ENCODE measurements around the gene XPO1.
"Not testable (repeated sequence)": the region's sequence is repeated elsewhere in the genome, so short reads cannot be mapped to it uniquely, and the experiment has no call there.

The XPO1 gene

DNA sequence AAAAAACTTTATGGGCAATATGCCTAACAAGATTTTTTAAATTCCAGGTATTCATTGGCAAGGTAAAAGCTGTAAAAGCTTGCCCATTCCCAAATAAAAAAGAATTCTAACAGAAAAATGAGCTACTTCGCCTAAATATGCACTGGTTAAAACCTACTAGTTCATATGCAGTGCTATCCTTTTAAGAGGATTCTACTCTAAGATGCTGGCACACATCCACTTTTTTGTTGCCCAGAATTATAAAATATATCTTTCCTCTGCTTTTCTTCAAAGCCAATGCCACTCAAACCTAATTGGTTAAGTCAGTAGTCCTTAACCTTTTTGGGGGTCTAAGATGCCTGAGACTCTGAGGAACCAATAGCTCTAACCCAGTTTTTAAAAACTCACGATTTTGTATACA is 3.2 kb downstream of the XPO1 start:
- no peak for DNase-seq (ENCODE audit: low spot score)

DNA sequence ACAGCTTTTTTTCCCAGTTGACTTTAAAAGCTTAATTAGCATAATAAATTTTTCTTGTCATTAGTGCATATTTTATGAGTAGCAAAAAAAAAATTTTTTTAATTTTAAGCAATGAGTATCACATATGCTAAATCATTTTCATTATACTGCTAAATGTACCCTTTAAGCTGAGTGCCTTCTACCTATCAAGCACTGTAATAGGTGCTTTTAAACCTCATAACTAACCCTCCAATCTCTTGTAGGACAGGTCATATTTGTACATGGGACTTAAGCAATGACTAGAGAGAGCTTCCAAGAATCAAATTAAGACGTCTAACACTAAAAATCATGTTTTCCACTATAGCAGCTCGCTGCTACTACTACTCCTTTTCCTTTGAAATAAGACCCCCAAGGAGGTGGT is 7.4 kb downstream of the XPO1 start:
- DNase-seq (ENCODE audit: low spot score), result no peak

DNA sequence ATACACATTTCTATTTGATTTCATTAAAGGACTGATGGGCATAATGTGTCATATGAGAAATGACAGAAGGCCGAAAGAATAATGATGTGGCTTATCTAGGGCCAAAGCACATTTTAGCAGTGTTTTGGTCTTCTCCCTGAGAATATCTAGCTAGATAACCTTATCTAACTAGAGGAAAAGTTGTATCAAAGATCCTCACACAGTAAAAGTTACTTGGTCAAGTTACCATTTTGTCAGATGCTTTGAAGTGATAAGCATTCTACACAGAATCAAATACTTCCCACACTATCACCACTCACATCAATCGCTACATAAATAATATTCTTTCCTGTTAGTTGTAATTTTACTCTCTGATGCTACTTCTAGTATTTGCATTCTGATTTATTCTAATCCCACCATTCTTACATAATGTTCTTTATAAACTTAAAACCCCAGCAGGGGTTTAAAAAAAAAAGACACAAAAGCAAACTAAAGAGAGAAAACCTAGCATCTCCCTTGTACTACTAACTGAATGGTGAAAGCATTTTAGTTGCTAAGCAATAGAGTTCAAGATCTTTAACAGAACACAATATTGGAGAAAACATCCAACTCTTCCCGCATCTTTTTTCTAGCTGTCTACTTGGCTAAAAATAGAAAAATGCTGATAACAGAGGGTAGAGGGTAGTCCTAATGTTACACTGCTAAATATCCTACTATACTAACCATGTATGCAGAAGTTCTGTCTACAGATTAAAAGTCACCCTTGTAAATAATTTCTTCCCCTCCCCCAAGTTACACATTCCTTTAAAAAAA is 8.0 kb downstream of the XPO1 start:
- DNase-seq (ENCODE audit: low spot score), result no peak

DNA sequence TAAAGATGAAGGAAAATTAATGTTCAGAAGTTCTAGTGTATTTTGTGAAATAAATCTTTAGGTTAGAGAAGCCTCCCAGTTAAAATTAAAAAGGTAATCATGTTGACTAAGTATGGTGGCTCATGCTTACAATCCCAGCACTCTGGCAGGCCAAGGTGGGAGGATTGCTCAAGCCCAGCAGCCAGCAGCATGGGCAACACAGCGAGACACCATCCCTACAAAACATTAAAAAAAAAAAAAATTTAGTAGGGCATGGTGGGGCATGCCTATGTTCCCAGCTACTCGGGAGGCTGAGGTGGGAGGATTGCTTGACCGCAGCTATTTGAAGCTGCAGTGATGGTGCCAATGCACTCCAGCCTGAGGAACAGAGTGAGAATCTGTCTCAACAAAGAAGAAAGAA is 17.9 kb downstream of the XPO1 start:
- no peak for DNase-seq (ENCODE audit: low spot score)

DNA sequence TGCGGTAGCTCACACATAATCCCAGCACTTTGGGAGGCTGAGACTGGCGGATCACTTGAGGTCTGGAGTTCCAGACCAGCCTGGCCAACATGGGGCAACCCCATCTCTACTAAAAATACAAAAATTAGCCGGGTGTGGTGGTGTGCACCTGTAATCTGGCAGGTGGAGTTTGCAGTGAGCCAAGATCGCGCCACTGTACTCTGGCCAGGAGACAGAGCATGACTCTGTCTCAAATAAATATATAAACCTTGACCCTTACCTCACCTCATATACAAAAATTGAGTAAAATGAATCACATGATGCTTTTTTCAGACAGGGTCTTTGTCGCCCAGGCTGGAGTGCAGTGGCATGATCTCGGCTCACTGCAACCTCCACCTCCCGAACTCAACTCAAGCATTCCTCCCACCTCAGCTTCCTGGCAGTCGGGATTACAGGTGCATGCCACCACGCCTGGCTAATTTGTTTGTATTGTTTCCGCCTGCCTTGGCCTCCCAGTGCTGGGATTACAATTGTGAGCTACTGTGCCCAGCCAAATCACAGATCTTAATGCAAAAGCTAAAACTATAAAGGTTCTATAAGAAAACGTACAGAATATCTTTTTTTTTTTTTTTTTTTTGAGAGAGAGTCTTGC is 25.3 kb downstream of the XPO1 start:
- no peak for DNase-seq (ENCODE audit: low spot score)

DNA sequence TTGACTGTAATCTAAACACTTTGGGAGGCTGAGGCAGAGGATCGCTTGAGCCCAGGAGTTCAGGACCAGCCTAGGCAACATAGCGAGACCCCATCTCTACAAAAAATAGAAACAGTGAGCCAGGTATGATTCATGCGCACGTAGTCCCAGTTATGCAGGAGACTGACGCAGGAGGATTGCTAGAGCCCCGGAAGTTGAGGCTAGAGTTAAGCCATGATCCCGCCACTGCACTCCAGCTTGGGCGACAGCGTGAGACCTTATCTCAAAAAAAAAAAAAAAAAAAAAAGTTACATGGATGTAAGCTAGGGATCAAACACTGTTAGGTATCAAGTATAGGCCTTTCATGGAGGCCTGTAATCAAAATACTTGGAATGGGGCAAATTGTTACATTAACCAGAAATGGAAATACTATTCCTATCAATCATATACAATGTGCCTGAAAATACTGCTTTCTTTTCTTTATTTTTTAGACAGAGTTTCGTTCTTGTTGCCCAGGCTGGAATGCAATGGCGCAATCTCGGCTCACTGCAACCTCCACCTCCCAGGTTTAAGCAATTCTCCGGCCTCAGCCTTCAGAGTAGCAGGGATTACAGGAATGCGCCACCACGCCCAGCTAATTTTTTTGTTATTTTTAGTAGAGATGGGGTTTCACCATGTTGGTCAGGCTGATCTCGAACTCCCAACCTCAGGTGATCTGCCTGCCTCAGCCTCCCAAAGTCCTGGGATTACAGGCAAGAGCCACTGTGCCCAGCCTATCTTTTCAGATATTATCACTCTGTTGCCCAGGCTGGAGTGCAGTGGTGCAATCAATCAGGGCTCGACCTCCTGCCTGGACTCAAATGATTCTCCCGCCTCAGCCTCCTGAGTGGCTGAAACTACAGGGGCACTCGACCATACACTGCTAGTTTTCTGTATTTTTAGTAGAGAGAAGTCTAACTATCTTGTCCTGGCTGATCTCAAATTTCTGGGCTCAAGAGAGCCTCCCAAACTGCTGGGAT is 27.2 kb downstream of the XPO1 start:
- DNase-seq (ENCODE audit: low spot score), result no peak

DNA sequence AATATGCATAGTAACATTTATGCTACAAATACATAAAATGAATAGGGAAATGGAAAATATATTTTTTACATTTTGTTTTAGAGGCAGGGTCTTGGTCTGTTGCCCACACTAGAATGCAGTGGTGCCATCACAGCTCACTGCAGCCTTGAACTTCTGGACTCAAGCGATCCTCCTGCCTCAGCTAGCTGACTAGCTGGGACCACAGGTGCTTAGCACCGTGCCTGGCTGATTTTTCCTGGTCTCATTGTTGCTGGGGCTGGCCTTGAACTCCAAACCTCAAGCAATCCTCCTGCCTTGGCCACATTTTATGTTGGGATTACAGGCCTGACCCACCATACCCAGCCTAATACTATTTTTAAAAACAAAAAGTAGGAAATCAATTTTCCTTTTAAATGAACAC is 33.2 kb downstream of the XPO1 start:
- DNase-seq (ENCODE audit: low spot score), result no peak

DNA sequence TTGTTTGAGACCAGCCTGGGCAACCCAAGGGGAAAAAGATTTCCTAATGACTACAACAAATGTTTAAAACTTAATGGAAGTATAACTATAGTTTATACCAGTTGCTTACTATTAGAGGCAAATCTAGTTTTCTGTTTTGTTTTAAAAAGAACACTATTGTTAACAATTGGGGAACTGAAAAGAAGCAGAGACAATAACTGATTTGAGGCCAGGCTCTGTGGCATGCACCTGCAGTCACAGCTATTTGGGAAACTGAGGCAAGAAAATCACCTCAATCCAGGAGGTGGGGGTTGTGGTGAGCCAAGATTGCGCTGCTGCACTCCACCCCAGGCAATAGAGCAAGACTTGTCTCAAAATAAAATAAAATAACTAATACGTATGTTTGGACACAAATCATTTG is 39.1 kb downstream of the XPO1 start:
- no peak for DNase-seq (ENCODE audit: low spot score)

DNA sequence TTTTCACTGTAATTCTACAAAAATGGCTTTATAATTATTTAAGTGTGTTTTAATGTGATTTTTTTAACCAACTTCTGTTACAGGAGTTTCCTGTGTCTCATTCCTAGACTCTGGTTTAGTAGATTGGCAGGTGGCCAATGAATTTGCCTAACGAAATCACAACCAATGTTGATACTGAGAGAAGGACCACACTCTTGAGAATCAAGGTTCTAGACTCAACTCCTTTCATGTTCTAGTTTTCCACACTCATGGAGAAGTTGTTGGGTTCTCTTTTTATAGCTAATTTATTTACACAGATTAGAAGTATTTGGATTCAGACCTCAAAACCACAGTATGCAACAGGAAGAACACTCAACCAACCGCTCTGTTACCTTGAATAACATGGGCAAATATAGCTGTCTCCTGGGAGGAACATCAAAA is 44.6 kb downstream of the XPO1 start:
- no peak for DNase-seq (ENCODE audit: low spot score)

DNA sequence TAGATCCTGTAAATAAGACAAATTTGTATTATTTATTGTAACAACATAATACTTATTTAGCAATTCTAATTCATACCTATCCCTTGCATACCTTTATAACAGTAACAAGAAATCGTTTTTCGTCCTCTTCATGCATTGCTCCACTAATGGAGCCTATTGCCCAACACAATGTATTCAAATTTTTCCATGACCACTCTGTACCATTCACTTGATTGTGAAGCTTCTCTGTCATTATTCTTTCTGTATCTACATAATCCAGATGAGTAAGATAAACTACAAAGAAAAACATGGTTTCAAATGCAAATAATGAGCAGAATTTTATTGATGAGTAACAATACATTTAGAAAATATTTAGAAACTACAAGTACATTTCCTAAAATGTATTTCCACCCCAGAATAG is 45.7 kb downstream of the XPO1 start:
- DNase-seq (ENCODE audit: low spot score), result no peak

DNA sequence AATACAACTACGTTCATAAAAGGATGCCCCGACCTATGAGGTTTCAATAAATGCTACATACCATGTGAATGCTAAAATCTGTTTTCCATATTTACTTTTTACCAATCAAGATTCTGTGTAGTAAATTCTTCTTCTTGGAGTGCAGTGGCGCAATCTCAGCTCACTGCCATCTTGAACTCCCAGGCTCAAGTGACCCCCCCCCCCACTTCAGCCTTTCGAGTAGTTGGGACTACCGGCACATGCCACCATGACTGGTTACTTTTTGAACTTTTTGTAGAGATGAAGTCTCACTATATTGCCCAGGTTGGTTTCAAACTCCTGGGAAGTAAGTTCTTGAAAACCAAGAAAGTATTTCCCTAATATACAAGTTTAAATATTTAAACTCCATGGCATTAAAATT is 52.9 kb downstream of the XPO1 start:
- DNase-seq (ENCODE audit: low spot score), result no peak

DNA sequence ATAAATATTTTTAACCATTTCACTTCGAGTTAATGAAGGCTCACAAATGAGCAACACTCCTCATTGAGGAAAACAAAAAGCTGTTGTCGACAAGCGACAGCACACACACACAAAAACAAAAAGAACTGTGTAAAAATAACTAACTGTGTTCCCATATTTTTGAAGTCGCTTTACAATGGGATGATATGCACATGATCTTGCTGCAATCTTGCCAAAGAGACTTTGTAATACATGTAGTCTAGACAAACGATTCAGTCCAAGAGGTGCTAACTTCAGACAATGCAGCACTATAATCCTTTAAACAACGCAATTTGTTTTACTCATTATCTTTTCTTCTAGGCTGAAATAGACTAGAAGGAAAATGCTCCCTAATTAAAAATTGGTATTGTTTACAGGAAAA is 60.1 kb downstream of the XPO1 start:
- DNase-seq (ENCODE audit: low spot score), result no peak

DNA sequence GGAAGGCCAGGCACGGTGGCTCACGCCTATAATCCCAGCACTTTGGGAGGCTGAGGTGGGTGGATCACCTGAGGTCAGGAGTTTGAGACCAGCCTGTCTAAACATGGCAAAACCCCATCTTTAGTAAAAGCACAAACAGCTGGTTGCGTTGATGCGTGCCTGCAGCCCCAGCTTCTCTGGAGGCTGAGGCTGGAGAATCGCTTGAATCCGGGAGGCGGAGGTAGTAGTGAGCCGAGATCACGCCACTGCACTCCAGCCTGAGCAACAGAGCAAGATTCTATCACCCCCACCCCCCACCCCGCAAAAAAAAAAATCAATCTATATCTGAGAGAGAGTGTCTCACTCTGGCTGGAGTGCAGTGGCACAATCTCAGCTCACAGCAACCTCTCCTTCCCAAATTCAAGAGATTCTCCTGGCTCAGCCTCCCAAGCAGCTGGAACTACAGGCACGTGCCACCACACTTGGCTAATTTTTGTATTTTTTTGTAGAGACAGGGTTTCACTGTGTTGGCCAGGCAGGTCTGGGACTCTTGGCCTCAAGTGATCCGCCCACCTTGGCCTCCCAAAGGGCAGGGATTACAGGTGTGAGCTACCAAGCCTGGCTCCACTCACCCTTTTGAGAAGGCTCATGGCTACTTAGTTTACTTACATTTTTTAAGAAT is 61.1 kb downstream of the XPO1 start:
- not testable (repeated sequence) for DNase-seq (ENCODE audit: low spot score)

DNA sequence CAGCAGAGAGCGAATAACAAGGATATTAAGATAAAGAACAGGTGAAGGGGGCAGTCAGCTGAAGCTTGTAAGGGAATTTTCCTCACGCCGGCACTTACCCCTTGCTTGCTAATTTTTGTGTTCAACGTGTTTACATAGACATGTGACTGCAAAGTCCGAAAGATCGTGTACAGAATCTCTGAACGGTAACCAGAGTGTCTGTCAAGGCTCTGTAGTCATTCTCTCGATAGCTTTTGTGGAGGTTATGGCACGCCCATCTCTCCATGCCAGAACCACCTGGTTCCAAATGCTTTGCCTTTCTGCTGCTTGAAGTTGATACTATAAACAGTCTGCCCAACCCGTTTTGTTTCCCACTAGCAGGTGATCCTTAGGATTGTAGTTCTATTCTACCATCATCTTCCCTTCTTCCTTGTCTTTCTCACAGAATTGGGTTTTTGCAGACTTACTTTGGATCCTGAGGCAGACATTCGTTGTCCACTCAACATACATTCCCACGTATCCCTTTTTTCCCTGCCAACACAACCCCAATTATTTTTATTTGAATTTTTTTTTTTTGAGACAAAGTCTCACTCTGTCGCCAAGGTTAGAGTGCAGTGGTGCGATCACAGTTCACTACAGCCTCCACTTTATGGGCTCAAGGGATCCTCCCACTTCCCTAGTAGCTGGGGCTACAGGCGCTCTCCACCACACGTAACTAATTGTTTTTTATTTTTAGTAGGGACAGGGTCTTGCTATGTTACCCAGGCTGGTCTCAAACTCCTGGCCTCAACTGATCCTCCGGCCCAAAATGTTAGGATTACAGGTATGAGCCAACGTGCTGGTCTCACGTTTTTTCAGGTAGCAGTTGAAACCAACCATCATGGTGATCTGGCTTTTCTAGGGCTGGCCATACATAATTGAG is 66.0 kb downstream of the XPO1 start:
- no peak for DNase-seq (ENCODE audit: low spot score)

DNA sequence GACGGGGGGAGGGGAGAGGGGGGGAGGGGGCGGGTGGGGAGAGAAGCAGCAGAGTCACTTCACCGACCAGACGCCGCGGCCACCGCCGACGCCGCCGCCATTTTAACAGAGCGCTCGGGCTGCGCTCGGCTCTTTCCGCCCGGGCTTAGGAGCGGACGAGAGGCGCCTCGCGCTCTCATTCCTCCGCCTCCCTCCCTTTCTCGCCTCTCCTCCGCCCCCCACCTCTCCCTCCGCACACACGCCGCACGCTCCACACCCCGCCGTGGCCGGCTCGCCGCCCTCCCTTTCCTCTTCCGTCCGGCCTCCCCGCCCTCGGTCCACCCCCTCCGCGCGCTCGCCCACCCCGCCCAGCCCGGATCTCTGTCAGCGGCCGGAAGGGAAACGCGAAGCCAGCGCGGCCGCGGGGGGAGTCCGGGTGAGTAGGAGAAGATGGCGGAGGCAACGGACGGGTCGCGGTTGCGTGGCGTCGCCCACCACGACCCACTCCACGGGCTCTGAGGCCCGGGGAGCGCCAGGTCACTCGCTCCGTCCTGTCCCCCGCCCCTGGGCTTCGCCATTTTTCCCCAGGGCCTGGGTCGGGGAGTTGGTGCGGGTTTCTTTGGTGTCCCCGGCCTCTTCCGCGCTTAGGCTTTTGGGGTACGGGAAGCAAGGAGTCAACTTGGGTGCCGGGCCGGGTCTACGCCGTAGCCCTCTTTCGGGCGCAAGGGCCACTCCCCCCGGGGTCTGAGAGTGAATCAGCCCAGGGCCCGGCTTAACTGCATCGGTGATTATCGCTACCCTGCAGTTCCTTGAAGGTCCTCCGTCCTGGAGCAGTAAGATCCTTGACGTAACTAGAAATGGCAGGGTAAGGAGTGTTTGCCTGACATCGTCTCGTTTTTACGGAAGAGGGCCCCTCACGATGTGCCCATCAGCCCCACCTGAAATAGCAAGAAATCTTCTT is 66.9 kb downstream of the XPO1 start, which contains the start of gene USP34:
Gene USP34 (minus strand): TSS at position 123 of the 940 bp plus-strand sequence. CDS start 395 bp downstream, outside the sequence.
- DNase-seq (ENCODE audit: low spot score), result peak; percentile 97

DNA sequence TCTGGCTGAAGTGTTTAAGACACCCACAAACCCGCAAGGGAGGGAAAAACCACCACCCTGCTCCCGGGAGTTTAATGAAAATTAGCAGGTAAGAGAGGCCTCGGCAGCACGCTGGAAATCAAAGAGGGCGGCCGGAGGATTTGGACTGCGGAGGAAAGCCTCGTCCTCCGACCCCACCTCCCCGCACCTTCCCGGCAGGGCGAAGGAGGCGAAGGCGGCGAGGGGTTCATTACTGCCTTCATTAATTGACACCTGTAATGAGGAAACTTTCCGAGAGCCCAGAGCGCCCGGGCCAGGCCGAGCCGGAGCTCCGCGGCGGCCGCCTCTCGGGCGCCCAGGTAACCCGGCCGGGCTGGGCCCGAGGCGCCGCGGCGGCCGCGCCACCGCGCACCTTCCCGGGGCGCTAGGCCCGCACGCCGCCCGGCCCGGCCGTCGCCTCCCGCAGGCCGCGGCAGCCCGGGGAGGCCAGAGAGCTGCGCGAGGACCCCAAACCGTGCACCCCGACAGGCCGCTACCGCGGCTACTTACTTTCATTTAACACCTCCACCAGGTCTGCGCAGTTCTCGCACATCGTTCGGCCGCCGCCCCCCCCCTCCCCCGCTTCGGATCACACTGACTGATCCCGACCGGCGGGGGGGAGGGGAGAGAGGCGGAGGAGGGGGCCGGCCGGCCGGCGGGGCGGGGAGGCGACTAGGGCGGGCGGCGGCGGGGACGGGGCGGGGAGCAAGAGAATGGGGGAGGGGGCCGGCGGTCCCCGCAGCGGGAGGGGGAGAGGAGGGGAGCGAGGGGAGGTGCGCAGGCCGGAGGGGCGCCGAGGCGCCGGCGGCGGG is 67.8 kb downstream of the XPO1 start:
- peak; percentile 94 for DNase-seq (ENCODE audit: low spot score)

DNA sequence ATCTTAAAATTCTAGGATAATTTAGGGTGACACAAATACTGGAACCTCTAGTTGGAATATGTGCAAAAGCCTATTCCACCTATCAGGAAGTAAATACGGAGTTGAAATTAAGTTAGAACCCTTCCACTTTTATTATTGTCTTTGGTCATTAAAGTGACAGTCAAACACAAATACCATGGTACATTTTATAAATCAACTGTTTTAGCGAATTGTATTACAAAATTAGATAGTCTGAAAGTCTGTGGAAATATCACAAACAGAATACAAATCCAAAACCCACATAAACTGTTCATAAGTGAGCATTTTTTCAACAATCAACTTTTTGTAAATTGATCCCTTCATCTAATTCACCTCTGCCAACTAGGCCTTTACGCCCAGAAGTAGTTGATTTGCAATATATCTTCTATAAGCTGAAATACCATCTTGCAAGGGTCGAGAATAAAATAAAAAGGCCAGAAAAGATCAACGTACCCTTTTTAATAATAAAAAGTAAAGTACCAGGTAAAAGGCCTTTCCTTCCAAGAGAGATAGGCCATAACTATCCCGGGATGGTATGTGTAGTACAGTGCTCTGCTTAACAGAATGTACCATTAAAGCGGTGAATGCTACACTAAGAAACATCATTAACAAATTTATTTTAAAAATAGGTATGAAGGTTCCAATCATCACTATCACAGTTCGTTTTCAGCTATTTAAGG is 68.6 kb downstream of the XPO1 start:
- DNase-seq (ENCODE audit: low spot score), result no peak

DNA sequence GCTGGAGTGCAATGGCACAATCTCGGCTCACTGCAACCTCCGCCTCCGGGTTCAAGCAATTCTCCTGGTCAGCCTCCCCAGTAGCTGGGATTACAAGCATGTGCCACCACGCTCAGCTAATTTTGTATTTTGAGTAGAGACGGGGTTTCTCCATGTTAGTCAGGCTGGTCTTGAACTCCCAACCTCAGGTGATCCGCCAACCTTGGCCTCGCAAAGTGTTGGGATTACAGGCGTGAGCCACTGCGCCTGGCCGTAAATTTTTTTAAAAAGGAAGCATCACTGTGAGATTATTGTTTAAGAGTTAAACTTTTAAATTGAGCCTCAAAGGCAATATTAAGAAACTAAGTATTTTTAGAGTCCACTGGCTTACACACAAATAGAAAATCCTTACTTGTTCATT is 69.9 kb downstream of the XPO1 start:
- DNase-seq (ENCODE audit: low spot score), result not testable (repeated sequence)

All from left forelimb (tissue), 1 donor.